ENCODE data around the gene ATAD1. TPM values are rescaled to one million over a fixed set of nuclear protein-coding genes. Genes with fewer than 3 reads are reported as not detected.

ATAD1 gene
- total and polyA plus RNA-seq, 2 of the 4 experiments (the other 2 are of a cell fraction), result 12.7 to 21.9 TPM

DNA sequence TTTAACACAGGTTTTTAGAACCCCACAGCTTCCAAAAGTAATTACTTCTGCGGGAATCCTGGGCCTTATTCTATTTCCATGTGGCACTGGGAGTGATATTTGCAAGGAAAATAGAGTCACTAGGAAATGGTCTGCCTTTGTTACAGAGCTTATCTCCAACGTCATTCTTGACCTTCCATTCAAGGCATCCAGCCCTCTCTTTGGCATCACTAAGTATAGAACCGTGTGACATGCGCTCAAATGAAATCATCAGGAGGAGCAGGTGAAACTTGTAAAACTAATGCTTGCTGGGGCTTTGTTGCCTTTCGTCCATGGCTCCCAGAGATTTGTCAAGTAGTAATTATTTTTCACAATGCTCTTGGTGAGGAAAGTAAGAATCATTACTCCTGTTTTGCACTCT, 84.9 kb downstream of the ATAD1 start:
- Histone ChIP-seq H4K91ac (ENCODE audit: insufficient read depth, low read depth, low read length) (no peak overlapping the region), H3K4me3 (ENCODE audit: insufficient read depth, low read depth, low read length) (no peak overlapping the region), H2AK9ac (replicated peaks; ENCODE audit: low read depth, low read length, poor library complexity) (no peak overlapping the region), H3K4me1 (ENCODE audit: control insufficient read depth, insufficient read depth, low read length) (peaks cover 4% of the 10 kb centered on the region; the same call in 1 of the 2 replicates), H2AFZ (replicated peaks; ENCODE audit: low read length, poor library complexity) (no peak overlapping the region), H3K9me3 (ENCODE audit: control insufficient read depth, insufficient read depth, low read length) (no peaks in the 10 kb centered on the region), H3K23ac (ENCODE audit: low read depth, low read length) (no peak overlapping the region), H3K4me2 (ENCODE audit: low read depth, low read length) (no peak overlapping the region), H3K27me3 (ENCODE audit: control insufficient read depth, insufficient read depth, low read length) (no peaks in the 10 kb centered on the region), H4K5ac (ENCODE audit: low read depth, low read length) (no peak overlapping the region), H3K18ac (ENCODE audit: low read depth, low read length) (no peak overlapping the region), H2AK5ac (ENCODE audit: low read depth, low read length) (no peak overlapping the region), H3K9ac (ENCODE audit: low read depth, low read length) (no peak overlapping the region), H2BK120ac (ENCODE audit: low read depth, low read length) (no peak overlapping the region), H3K9me1 (ENCODE audit: insufficient read depth, low read length) (no peaks in the 10 kb centered on the region), H2BK15ac (ENCODE audit: low read depth, low read length) (no peak overlapping the region), H3K14ac (replicated peaks; ENCODE audit: low read depth, low read length) (no peak overlapping the region), H3K56ac (ENCODE audit: extremely low read depth, insufficient read depth, low read length) (no peak overlapping the region), H3K27ac (ENCODE audit: insufficient read depth, low read length) (no peak overlapping the region), H2BK20ac (ENCODE audit: low read depth, low read length) (no peak overlapping the region), H4K8ac (ENCODE audit: low read depth in 2 of 2, low read length in 2 of 2) (no peak overlapping the region), H2BK5ac (ENCODE audit: low read depth, low read length, poor library complexity, severe bottlenecking) (no peak overlapping the region), H3K4ac (ENCODE audit: low read depth, low read length) (no peak overlapping the region), H3K36me3 (ENCODE audit: control insufficient read depth, insufficient read depth, low read length) (peaks cover 7% of the 10 kb centered on the region; the same call in 1 of the 2 replicates), H4K20me1 (ENCODE audit: insufficient read depth, low read length) (no peaks in the 10 kb centered on the region), H3K79me1 (ENCODE audit: low read depth in 1 of 2, low read length in 2 of 2) (0 out of 4 replicates have a peak, but pooled peaks cover 0 to 2% of the 10 kb centered on the region in 2 experiments)
- WGBS, 2 experiments (ENCODE audit: extremely low coverage in 2 of 2, insufficient read length in 1 of 2), result no CpG with 5 or more reads among the region's 5 CpGs
- ATAC-seq (ENCODE audit: low read depth) (no peak), DNase-seq (no peak)
- ChIA-PET CTCF (interaction anchor here (1.8 kb wide), 1 partner anchor 200 kb away, joined by 5 read pairs; no protein-coding TSS in a partner anchor), POLR2A (ENCODE audit: unreplicated experiment) (no interaction called here)
- in situ Hi-C loops (cut with MboI; ENCODE audit: low sequenced_read_pairs) (loop anchor here (10.0 kb wide), 1 partner anchor 188 kb away; no protein-coding TSS in a partner anchor), dilution Hi-C loops (cut with HindIII; ENCODE audit: low sequenced_read_pairs, unreplicated experiment) (no loop called here), intact Hi-C loops (cut with micrococcal nuclease) (loop anchor here (1.0 kb wide), 1 partner anchor 30 kb away; no protein-coding TSS in a partner anchor)
- no TSS peak for BruUV-seq (replicated peaks)
- TF ChIP-seq BHLHE40 (IDR thresholded peaks at IDR 0.05; ENCODE audit: low read depth, low read length), result no peak
- TF ChIP-seq RAD21 (IDR thresholded peaks at IDR 0.05; ENCODE audit: low read length), result no peak
- TF ChIP-seq MAZ (IDR thresholded peaks at IDR 0.05; ENCODE audit: borderline replicate concordance, low read depth, low read length), result no peak
- no peak for TF ChIP-seq NFE2L2 (IDR thresholded peaks at IDR 0.05; ENCODE audit: low read depth, low read length)
- TF ChIP-seq RCOR1 (IDR thresholded peaks at IDR 0.05; ENCODE audit: insufficient replicate concordance, low read length), result no peak
- no peak for TF ChIP-seq MXI1 (IDR thresholded peaks at IDR 0.05; ENCODE audit: borderline replicate concordance, low read depth, low read length)

Measured in IMR-90 (cell line).